ENCODE data around the gene FABP6. TPM values are rescaled to one million over a fixed set of nuclear protein-coding genes. Genes with fewer than 3 reads are reported as not detected.

The FABP6 gene
- total RNA-seq, 1 experiment from 2014 or later, result 5.2 TPM

DNA sequence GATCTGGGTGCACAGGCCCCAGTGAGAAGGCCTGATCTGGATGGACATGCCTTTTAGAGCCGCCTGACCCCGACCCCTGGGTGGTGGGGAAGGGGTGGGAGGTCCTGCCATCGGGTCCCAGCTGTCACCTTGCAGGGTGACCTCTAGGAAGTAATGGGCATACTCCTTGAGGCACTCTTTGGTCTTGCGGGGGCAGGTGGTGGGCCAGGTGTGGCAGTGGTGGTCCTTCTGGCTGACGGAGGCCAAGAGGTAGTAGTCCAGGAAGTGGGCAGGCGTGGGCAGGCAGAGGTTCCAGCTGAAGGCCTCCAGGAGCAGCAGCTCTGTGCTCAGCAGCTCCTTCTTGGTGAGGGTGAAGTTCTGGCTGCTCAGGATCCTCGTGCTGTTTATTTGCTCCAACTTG, 30.0 kb downstream of the FABP6 start:
- Histone ChIP-seq H4K5ac (ENCODE audit: insufficient read length, low read depth, low read length) (no peak overlapping the region), H4K91ac (ENCODE audit: insufficient read length, low read depth, low read length) (no peak overlapping the region), H4K20me1 (ENCODE audit: control insufficient read depth, insufficient read depth, insufficient read length) (no peaks in the 10 kb centered on the region), H3K79me2 (ENCODE audit: insufficient read depth, low read length) (no peaks in the 10 kb centered on the region), H3K23ac (ENCODE audit: insufficient read length, low read depth, low read length) (no peak overlapping the region), H3K14ac (ENCODE audit: insufficient read depth, low read length) (no peak overlapping the region), H3K27me3 (ENCODE audit: insufficient read depth, low read length) (no peaks in the 10 kb centered on the region), H3K56ac (ENCODE audit: insufficient read length, low read depth, low read length) (no peak overlapping the region), H3K27ac (ENCODE audit: insufficient read length, low read depth, low read length) (no peak overlapping the region), H3K18ac (ENCODE audit: insufficient read length, low read depth, low read length) (no peak overlapping the region), H2AK5ac (ENCODE audit: insufficient read length, low read length) (no peak overlapping the region), H2BK12ac (ENCODE audit: insufficient read length, low read depth, low read length) (no peak overlapping the region), H2BK120ac (ENCODE audit: low read depth, low read length, poor library complexity, severe bottlenecking) (no peak overlapping the region), H2AFZ (ENCODE audit: low read length) (no peak overlapping the region), H2BK20ac (ENCODE audit: low read depth, low read length, poor library complexity, severe bottlenecking) (no peak overlapping the region), H4K8ac (replicated peaks; ENCODE audit: insufficient read length, low read depth, low read length) (no peak overlapping the region), H3K9ac (ENCODE audit: extremely low read depth, insufficient read length, low read length) (no peak overlapping the region), H3K79me1 (ENCODE audit: insufficient read depth, low read depth, low read length, poor library complexity, severe bottlenecking) (peaks cover 2% of the 10 kb centered on the region), H2BK15ac (ENCODE audit: low read depth, low read length) (no peak overlapping the region), H3K4me1 (ENCODE audit: insufficient read depth, low read length) (no peaks in the 10 kb centered on the region; the same call in 1 of the 2 replicates), H3K9me3 (ENCODE audit: control insufficient read depth, low read depth, low read length) (no peaks in the 10 kb centered on the region), H3T11ph (ENCODE audit: low read length) (no peak overlapping the region), H3K4me2 (ENCODE audit: insufficient read depth, insufficient read length, low read length) (no peak overlapping the region), H3K23me2 (ENCODE audit: insufficient read length, low read depth, low read length, poor library complexity, severe bottlenecking) (no peaks in the 10 kb centered on the region), H3K4ac (ENCODE audit: low read depth, low read length) (no peak overlapping the region), H2BK5ac (ENCODE audit: insufficient read length, low read length) (no peak overlapping the region)
- Mint-ChIP-seq H3K27ac (no peak overlapping the region), H3K36me3 (ENCODE audit: insufficient read depth in 1 of 3, low read depth in 3 of 3) (peaks cover 35 to 44% (median 44%) of the 10 kb centered on the region in 3 experiments; a peak in 6 of 7 replicates), H3K27me3 (ENCODE audit: low read depth) (no peaks in the 10 kb centered on the region), H3K4me1 (peaks cover 36 to 42% of the 10 kb centered on the region in 2 experiments), H3K9me3 (no peaks in the 10 kb centered on the region), H3K4me3 (no peak overlapping the region)
- no CpG with 5 or more reads among the region's 7 CpGs for WGBS (ENCODE audit: extremely low coverage, insufficient read length, low lambda C conversion rate)
- no peak for DNase-seq
- TF ChIP-seq, protein P1, sequence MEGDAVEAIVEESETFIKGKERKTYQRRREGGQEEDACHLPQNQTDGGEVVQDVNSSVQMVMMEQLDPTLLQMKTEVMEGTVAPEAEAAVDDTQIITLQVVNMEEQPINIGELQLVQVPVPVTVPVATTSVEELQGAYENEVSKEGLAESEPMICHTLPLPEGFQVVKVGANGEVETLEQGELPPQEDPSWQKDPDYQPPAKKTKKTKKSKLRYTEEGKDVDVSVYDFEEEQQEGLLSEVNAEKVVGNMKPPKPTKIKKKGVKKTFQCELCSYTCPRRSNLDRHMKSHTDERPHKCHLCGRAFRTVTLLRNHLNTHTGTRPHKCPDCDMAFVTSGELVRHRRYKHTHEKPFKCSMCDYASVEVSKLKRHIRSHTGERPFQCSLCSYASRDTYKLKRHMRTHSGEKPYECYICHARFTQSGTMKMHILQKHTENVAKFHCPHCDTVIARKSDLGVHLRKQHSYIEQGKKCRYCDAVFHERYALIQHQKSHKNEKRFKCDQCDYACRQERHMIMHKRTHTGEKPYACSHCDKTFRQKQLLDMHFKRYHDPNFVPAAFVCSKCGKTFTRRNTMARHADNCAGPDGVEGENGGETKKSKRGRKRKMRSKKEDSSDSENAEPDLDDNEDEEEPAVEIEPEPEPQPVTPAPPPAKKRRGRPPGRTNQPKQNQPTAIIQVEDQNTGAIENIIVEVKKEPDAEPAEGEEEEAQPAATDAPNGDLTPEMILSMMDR (conservative IDR thresholded peaks at IDR 0.05), result no peak

All from H9 (cell line).